NOMO-1 (cell line): ENCODE results near the gene SYNPR.

Experiments used
- DNase-seq, 2 experiments: peaks; one replicate each; lab custom pipeline; 2025; ENCODE audit not compliant: unreplicated experiment in 2 of 2; lab: John Stamatoyannopoulos, UW

Gene SYNPR

DNA sequence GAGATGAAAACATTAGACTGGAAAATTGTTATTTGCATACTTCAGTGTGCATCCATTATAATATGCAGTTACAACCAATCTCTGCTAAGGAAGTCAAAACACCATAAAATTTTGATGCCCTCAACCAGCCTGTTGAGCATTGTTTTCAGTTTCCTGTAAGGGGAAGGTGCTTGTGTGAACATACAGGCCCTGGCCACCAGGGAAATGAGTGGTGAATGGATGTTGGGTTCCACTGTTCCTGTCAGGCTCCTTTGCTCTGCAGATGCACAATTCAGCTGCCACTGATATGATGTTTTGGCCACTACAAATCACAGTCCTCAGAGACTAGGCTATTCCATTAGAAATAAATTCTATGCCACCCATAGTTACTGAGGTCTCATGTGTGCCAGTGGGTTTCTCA is 184.6 kb downstream of the SYNPR start:
- no peak for DNase-seq

DNA sequence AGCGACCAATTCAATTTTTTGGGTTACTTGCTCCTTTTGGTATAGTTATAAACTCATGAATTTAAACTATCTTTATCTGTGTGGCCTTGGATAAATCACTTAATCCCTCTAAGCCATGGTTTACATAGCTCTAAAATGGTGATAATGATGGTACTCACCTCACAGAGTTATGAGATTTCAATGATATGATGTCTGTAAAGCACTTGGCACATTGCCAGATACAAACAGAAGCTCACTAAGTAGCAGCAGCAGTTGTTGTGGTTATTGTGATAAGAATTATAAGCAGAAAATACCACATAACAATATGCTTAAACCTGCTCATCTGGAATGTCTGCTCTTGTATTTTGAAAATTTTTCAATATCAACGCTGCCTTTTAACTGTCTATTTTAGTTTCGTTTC is 189.3 kb downstream of the SYNPR start:
- DNase-seq, result no peak

DNA sequence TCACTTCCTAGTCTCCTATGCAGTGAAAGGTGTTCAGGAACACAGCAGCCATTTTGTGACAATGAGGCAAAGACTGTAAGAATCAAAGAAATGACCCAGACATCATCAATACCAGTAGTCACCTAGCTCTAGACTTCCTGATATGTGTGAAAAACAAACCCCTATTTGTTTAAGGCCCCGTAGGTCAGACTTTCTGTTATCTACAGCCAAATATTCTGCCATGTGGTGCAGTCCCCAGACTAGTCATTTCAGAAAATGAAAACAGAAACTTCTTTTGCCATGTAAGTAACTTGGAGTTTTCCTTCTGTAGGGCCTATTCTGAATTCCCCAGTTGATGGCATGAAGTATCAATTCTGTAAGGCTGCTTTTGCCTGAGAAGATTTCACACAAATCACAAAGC is 192.6 kb downstream of the SYNPR start:
- no peak for DNase-seq

DNA sequence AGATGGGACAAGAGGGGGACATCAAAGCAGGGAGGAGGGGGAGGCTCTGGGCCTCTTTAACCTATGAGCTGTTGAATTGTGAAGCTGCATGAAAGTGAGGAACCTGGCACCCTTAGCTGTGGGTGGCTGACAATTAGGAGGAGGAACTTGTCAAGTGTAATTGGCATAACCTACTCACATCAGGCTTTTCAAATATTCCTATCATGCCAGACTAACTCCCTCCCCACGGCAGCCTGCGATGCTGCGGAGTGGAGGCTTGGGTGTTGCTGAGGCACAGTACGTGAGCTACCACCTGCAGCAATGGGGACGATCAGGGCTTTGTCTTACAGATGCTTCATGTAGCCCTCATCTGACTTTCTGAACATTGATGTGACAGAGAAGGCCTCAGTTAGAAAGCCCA is 193.7 kb downstream of the SYNPR start:
- DNase-seq, result no peak

DNA sequence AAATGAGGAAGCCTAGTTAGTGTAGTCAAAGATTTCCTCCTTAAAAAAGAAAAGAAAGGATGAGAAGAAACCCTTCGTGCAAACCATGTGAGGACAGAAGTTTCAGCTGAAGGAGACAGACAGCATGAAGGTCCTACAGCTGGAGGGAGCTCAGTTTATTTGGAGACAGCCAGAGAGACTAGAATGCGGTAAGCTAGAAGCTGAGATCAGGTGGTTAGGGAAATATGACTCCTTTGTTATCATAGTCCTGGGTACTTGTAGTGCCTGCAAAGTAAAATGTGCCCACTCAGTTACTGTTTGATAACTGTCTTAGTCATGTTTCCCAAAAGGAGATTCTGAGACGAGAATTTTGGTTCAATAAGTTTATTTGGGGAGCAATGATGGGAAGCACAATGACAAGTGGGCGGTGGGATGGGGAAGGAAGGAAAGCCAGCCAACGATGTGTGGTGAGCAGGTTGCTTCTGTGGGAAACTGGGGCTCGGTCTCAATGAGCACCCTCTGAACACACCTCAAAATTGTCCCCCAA is 195.6 kb downstream of the SYNPR start:
- DNase-seq, result no peak

DNA sequence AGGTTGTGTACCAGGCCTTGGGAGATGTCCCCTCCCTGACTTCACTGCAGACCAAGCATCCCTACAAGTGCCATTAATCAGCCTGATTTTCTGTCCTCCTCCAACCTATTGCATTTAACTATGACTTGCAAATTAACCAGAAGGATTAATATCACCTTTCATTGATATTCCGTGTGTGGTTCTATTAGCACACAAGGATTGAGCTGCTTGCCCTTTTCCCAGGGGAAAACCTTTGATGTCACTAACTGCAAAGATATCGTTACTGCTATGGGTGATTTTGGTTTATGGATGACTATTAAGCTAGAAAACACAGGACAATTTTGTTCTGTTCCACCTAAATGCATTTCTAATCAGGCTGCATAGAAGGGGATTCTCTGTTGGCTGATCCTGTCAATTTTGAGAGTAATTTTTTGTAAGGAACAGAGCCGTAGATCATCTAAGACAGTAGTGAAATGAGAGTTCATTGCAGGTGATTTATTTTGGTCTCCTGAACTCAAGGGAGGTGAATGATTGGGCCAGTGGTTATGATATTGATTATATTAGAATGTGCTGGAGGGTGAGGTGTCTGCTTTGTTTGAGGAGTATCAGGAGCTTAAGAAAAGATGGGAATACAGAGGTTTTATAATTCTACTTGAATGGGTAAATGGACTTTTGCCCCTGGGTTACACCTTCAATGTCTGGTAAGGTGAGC is 196.9 kb downstream of the SYNPR start:
- DNase-seq, result no peak

DNA sequence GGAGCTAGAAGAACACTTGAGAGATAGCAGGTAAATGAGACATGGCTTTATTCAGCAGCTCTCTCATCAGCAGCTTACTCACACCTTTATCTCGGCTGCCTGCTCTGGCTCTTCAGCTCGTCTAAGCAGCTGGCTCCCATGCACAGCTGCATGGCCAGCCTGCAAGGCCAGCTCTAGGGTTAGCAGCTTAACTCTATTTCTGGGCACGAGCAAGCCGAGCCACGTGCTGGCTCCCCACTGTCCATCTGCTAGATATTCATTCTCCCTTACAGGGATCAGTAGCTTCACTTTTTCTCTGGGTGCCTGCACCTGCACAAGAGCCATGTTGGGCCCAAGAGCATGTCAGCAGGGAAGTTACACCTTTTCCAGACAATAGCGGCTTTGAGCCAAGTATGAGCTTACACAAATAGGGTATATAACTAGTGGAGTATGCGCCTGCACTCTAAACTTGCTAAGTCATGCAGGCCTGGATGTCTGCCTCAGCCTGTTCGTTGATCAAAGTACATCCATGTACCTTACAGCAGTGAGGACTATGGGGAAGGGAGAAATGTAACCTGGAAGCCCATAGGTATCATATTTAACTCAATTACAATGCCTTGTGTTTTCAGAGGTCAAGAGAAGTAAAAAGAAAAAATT is 199.5 kb downstream of the SYNPR start:
- DNase-seq, result no peak

DNA sequence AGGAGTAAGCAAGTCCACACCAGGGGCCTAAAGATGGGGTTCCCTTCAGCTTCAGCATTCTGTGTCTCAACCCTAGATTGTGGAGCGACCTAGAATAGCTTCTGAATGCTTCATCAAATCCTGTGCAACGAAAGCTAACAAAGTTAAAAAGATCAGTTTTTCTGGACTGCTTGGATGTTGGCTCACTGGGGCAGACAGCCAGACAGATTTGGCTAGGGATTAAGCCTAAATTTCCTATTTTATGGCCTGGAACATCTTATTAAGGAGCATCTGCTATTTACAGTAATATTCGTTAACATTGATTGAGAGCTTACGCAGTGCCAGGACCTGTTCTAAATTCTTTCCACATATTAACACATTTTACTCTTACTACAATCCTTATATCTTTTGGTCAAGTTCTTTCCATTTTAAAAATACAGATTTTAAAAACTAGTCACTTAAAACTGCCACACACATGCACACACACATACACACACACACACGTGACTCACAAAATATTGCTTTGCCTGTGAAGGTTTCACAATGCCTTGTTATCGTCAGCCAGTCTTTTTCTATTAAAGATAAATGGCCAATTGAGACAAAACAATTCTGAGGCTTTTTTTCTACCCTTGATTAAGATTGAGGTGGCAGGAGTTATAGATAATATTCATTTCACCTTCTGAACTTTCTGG is 201.0 kb downstream of the SYNPR start:
- no peak for DNase-seq

DNA sequence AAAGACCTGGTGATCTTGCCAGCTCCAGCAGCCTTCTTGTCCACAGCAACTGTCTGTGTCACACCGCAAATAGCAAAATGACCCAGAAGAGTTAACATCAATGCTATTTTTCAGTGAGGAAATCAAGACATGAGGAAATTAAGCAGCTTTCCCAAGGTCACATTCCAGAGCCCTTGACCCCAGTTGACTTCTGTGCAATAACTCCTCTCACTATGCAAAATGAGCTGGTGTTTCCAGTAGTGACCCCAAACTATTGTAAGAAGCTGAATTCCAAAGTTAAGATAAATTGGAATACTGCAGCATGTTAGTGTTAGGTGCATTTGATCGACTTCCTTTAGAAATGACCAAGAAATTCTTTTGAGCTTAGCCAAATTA is 201.5 kb downstream of the SYNPR start:
- no peak for DNase-seq

DNA sequence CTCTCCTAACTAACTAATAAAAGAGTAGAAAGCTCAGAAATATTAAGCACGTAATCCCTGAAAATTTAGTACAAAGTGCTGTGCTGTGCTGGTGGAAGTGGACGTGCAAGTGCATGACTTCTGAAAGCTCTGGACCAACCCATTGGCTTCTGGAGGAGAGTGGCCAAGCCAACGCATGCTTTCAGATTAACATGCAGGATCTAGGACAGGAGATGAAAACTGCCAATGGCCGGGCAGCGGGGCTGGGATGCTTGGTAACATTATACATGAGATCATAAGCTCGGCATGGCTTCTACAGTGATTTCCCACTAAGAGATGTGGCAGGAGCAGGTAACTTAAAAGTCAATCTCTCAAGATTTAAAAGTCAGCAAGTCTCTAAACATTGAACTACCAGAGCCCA is 203.5 kb downstream of the SYNPR start:
- DNase-seq, result no peak

DNA sequence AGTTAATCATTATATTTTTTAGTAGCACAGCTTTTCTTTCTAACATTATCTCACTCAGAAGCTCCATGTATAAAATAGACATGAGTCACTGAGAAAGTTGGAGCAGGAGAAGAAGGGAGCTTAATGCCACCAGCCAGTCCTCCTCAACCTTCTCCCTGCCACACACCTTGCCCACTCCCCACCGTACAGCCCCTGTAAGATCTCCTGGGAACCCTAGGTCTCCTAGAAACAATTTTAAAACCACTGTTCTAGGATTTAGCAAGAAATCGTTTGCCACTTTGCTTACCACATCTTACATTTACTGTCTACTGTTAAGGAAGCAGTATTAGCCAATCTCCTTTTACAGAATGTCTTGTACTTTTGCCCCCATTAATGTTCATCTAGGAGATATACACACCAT is 204.2 kb downstream of the SYNPR start:
- DNase-seq, result peak; percentile 15 to 62

DNA sequence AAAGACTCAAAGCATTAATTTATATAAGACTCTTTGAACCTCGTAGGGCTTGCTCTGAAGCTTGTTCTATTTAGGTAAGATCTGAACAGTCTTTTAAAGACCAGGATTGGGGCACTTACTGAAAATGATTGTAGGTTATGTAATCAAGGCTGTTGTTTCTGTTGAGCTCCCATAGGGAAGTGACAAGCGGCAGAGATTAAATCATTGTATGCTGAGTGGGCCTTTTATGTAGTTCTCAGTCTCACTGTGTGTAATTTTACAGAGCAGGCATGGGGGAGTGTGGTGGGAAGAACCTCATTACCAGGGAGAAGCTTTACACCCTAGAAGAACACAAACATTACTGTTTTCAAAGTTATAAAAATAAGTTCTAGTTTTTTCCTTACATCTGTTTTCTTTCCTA is 214.4 kb downstream of the SYNPR start:
- DNase-seq, result peak; percentile 41 to 75

DNA sequence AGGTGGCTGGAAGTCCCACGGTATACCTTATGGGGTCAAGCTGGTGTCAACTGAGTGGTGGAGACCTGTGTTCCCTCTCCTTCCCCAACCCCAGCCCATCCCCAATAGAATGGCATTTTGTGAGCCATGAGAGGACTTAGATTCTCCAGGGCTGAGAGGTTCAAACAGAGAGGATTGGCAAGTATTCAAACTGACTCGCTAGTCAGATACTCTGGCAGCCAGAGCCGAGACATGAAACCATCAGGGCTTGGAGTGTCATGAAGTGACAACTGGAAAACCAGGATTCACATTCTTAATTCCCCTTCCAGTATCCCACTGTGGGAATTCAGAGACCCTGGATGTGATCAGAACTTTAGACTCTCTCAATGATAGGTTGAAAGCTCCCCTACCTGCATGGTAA is 215.0 kb downstream of the SYNPR start:
- no peak for DNase-seq

DNA sequence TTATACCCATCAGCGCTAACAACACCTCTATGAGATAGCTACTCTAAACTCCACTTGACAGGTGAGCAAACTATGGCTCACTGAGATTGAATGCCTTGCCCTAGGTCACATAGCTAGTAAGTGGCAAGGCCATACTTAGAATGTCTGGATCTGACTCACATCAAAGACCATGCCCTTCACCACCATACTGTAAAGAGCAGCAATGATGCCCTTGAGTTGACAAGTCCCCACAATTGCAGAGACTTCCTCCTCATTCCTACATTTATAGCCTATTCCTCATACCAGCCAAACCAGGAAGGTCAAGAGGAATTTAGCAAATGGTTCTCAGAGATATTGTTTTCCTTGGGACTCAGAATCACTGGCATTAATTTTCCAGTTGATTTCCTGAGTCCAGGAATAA is 216.5 kb downstream of the SYNPR start:
- no peak for DNase-seq

DNA sequence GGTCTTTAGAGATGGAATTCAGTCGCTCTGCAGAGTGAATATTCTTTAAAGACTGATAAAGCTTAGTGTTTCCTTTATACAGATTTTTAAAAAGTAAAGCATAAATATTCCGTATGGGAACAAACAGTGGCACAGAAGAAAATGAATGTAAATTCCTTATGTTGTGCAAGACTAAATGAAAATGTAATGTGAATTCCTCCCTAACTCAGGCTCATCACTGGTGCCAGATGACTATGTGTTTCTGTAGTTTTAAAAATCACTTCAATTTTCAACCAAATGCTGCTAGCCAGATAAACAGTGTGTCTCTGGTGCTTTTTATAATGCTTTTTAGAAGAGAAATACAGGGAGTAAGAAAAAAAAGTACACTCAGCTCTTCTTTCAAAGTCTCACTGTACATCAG is 219.5 kb downstream of the SYNPR start:
- no peak for DNase-seq

DNA sequence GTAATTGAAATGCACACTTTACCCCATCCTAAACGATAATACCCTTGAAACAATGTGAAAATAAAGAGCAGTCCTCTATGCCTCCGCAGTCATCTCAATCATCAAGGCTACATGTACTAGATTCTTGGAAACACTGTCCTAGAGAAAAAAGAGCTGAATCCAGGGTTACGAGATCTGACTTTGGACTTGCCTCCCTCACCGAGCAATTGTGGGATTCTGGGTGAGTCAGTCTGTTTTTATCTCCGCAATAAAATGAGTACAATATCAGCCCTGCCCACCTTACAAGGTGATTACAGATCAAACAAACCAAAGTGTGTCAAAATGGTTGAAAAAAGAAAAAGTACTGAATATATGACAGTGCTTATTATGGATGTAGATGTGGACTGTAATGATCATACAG is 222.1 kb downstream of the SYNPR start:
- DNase-seq, result no peak

DNA sequence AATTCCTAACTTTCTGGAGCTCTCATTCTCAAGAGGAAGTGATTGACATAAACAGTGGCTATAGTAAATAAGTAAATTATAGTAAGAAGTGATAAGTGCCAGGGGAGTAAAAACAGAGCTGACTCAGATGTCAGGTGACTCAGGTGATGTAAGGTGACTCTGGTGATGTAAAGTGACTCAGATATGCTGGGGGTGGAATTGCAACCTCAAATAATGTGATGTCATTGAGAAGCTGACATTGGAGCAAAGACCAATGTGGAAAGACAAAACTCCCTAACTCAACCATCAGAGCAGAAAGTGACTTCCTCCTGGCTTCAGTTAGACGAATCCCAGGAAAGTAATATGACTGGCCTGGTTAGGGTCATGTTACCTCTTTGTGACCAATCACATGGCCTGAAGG is 230.2 kb downstream of the SYNPR start:
- DNase-seq, result no peak

DNA sequence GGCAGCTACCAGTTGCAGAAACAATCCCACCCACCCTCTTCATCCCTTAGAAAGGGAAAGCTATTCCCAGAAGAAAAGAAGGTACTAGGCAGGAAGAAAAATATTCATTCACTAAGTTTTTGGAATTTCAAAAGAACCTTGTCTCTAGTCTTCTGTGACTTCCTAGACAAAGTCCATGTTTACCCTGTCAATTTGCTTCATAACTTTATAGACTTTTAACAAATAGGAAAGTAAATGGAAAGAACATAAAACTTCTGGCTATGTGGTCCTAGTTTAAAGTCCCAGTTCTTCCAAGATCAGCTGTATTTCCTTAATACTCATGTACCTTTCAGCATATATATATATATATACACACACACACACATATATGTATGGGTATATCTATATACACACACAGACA is 230.7 kb downstream of the SYNPR start:
- DNase-seq, result no peak

DNA sequence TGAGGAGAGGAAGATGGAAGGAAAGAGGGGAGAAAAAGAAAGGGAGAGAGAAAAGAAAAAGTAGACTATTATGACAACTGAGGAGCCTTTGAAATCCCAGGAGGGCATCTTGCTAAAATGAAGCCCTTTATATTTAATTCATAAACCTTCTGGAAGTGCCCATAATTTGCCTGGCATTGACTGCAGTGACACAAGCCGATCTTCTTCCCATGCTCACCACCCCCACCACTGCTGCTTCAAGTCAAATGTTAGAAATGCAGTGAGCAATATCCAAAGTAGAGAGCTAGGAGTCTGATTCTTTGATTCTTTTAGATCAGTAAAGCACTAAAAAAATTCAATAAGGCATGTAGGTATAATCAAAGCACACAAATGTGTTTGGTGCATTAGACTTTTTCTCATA is 235.7 kb downstream of the SYNPR start:
- DNase-seq, result no peak

DNA sequence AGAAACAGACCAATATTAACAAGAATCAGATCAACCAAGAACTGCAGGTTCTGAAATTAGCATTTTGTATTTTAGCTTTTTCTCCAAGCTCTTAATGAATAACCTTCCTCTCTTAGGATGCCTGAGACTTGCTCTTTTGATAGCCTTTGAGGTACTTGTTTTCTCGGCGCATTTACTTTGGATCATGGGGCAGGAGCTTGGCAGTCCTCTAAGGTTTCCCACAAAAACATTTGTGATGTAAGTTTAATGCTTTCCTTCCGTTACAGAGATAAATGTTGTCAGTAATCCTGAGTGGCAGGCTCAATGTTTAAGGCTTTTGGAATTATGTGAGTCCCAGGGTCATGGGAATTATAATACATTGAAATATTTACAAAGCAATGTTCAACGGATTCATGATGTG is 236.6 kb downstream of the SYNPR start:
- DNase-seq, result no peak

DNA sequence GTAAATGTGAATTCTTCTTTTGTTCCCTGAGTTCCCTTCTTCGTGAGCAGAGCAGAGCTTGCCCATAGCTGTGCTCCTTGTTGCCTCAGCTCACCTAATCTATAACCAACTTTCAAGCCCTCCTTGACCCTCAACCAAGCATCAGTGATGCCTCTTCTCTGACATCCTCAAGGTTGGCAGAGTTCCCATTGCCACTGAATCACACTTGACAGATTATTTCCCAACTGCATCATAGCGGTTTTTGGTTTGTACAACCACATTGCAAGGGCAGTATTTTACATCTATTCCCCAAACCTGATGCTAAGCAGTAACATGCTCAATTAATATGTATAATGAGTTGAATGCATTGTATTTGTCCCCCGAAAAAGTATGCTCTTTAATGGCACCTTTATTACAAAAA is 241.3 kb downstream of the SYNPR start:
- DNase-seq, result peak in 1 of 2 experiments; percentile 11

DNA sequence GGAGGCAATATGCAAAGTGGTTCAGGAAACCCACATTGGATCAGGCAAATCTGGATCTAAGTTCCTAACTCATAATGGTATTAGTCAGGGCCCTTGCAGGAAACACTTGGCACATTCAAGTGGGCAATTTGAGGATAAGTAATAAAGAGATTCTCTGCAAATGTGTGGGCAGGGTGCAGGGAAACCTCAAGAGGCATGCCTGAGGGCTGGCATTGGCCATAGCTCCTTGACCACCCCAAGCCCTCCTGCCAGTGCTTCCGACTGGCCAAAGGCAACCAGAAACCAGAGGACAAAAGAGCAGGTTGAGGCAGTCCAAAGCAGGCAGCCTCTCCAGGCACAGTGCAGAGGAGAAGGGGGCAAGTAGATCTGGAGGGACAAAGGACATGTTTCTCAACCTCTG is 243.5 kb downstream of the SYNPR start:
- DNase-seq, result no peak
